GM23248 (cell line): ENCODE data around the gene CETP. TPM values are rescaled to one million over a fixed set of nuclear protein-coding genes. Genes with fewer than 3 reads are reported as not detected.
"Not testable (repeated sequence)": the region's sequence is repeated elsewhere in the genome, so short reads cannot be mapped to it uniquely, and the experiment has no call there.

Experiments used
- DNase-seq: peaks from one replicate; pipeline ENCODE4 v3.0.0-alpha.2; 2015
- H2AFZ ChIP-seq: fragments of 200-600 bp; sonication (generic); 2 replicates; pipeline ENCODE4 v1.6.1; 2016; ENCODE audit warnings: antibody characterized with exemption
- H3F3A ChIP-seq: fragments of 200-600 bp; sonication (generic); 2 replicates; pipeline ENCODE4 v1.6.1; 2016; ENCODE audit warnings: mild to moderate bottlenecking, antibody characterized with exemption, mixed run types; ENCODE audit not compliant: insufficient read depth
- H3K27ac ChIP-seq: fragments of 200-600 bp; sonication (generic); 2 replicates; pipeline ENCODE4 v1.5.1; 2016; ENCODE audit warnings: mild to moderate bottlenecking
- H3K27me3 ChIP-seq: fragments of 200-600 bp; sonication (generic); replicated peaks from 2 replicates; pipeline ENCODE4 v1.6.1; 2016; ENCODE audit warnings: mild to moderate bottlenecking; ENCODE audit not compliant: insufficient read depth
- H3K36me3 ChIP-seq: fragments of 200-600 bp; sonication (generic); 2 replicates; pipeline ENCODE4 v1.6.1; 2016; ENCODE audit warnings: low read depth, mild to moderate bottlenecking
- H3K4me1 ChIP-seq: fragments of 200-600 bp; sonication (generic); 2 replicates; pipeline ENCODE4 v1.6.1; 2016; ENCODE audit warnings: mild to moderate bottlenecking; ENCODE audit not compliant: insufficient read depth
- H3K4me2 ChIP-seq: fragments of 200-600 bp; sonication (generic); one replicate; pipeline ENCODE4 v1.6.1; 2016; ENCODE audit warnings: mild to moderate bottlenecking; ENCODE audit not compliant: unreplicated experiment
- H3K4me3 ChIP-seq: fragments of 200-600 bp; sonication (generic); 2 replicates; pipeline ENCODE4 v1.5.1; 2016; ENCODE audit warnings: mild to moderate bottlenecking
- H3K79me2 ChIP-seq: fragments of 200-600 bp; sonication (generic); 2 replicates; pipeline ENCODE4 v1.6.1; 2016; ENCODE audit warnings: mild to moderate bottlenecking; ENCODE audit not compliant: insufficient read depth
- H3K9ac ChIP-seq: fragments of 200-600 bp; sonication (generic); 2 replicates; pipeline ENCODE4 v1.6.1; 2016; ENCODE audit warnings: mild to moderate bottlenecking
- H3K9me2 ChIP-seq: fragments of 200-600 bp; sonication (generic); 2 replicates; pipeline ENCODE4 v1.6.1; 2016; ENCODE audit warnings: mixed run types, mild to moderate bottlenecking, moderate library complexity; ENCODE audit not compliant: insufficient read depth
- H3K9me3 ChIP-seq: fragments of 200-600 bp; sonication (generic); one replicate; pipeline ENCODE4 v1.6.1; 2017; ENCODE audit warnings: low read depth
- H4K20me1 ChIP-seq: fragments of 200-600 bp; sonication (generic); 2 replicates; pipeline ENCODE4 v1.6.0; 2016; ENCODE audit not compliant: insufficient read depth
- EZH2 ChIP-seq: fragments of 200-600 bp; sonication (generic); IDR thresholded peaks from 2 replicates; pipeline ENCODE4 v1.6.1; 2018; ENCODE audit warnings: antibody characterized with exemption, mild to moderate bottlenecking; ENCODE audit not compliant: insufficient read depth, poor library complexity, severe bottlenecking
- EZH2phosphoT487 ChIP-seq: fragments of 200-600 bp; sonication (generic); IDR thresholded peaks from 2 replicates; pipeline ENCODE4 v1.6.1; 2018; ENCODE audit warnings: antibody characterized with exemption, moderate library complexity, mild to moderate bottlenecking, low read depth; ENCODE audit not compliant: insufficient read depth
- WGBS, 2 experiments: methylation state at CpG; one replicate each; pipeline ENCODE4 v1.1.6; 2015 to 2017; ENCODE audit warnings: low lambda C conversion rate in 2 of 2, low coverage in 1 of 2; ENCODE audit errors: missing lambda C conversion rate in 2 of 2; 5-methylcytosine and 5-hydroxymethylcytosine counted together
- in situ Hi-C: fragments of 300-500 bp; cut with MboI; formaldehyde crosslinking; loops from 2 replicates; pipeline ENCODE4 v1.15.0; 2020
- polyA plus RNA-seq: library from polyadenylated mRNA; unstranded; fragments of >200 nt; fragmentation: Nextera tagmentation; extraction: Ambion mirVana; gene quantifications from 2 replicates; pipeline ENCODE4 v1.2.1, GENCODE V29; 2016
- total RNA-seq: library from RNA; depleted of rRNA; stranded (reverse); fragments of >200 nt; shearing (Covaris generic); gene quantifications from 2 replicates; pipeline ENCODE4 v1.2.3, GENCODE V29; 2014

CETP gene
- total and polyA plus RNA-seq, 2 experiments from 2014 or later = not detected

GRCh38 chr16:56986361-56986760, 24.6 kb downstream of the CETP start:
- Histone ChIP-seq H3K4me3 (no peak overlapping the region), H3K9me2 (no peaks in the 10 kb centered on the region), H3F3A (0 out of 2 replicates have a peak, but pooled peaks cover 8% of the 10 kb centered on the region), H4K20me1 (no peaks in the 10 kb centered on the region), H3K9ac (no peak overlapping the region), H3K36me3 (no peaks in the 10 kb centered on the region), H3K79me2 (peaks cover 28% of the 10 kb centered on the region), H2AFZ (no peak overlapping the region), H3K27me3 (no peaks in the 10 kb centered on the region), H3K27ac (no peak overlapping the region), H3K4me2 (no peak overlapping the region), H3K4me1 (peaks cover 31% of the 10 kb centered on the region), H3K9me3 (no peaks in the 10 kb centered on the region)
- TF ChIP-seq EZH2phosphoT487 (no peak), EZH2 (no peak)
- no peak for DNase-seq
- in situ Hi-C loops = no loop called here
- WGBS, 2 experiments = 91 to 100% methylated on average over 1 of the region's 1 CpG

- H2AFZ ChIP-seq, H3K36me3 ChIP-seq, H3K9me3 ChIP-seq, H4K20me1 ChIP-seq, H3K27me3 ChIP-seq, H3K4me2 ChIP-seq, H3F3A ChIP-seq, H3K9ac ChIP-seq, in situ Hi-C loops, H3K9me2 ChIP-seq, H3K27ac ChIP-seq, H3K4me3 ChIP-seq, DNase-seq: not testable (repeated sequence)
- Histone ChIP-seq H3K4me1 (peaks cover 31% of the 10 kb centered on the region), H3K79me2 (peaks cover 34% of the 10 kb centered on the region)
- 79 to 85% methylated on average over 4 of the region's 4 CpGs for WGBS, 2 experiments
These were observed 25.2 kb downstream of the CETP start for GRCh38 chr16:56986908-56987307.

- DNase-seq = no peak
- H3K4me2 ChIP-seq = no peak overlapping the region
- peaks cover 42% of the 10 kb centered on the region for H3K79me2 ChIP-seq
- H3K9me3 ChIP-seq = no peaks in the 10 kb centered on the region
- H3K9ac ChIP-seq = no peak overlapping the region
- no peaks in the 10 kb centered on the region for H3K27me3 ChIP-seq
- peaks cover 31% of the 10 kb centered on the region for H3K4me1 ChIP-seq
- TF ChIP-seq EZH2 (no peak), EZH2phosphoT487 (no peak)
- H2AFZ ChIP-seq = no peak overlapping the region
- 0 out of 2 replicates have a peak, but pooled peaks cover 8% of the 10 kb centered on the region for H3F3A ChIP-seq
- in situ Hi-C loops = no loop called here
- no peaks in the 10 kb centered on the region for H3K9me2 ChIP-seq
- H3K36me3 ChIP-seq = no peaks in the 10 kb centered on the region
- peak overlapping the region; percentile 69; the same call in 1 of the 2 replicates for H3K27ac ChIP-seq
- no peak overlapping the region for H3K4me3 ChIP-seq
- 93 to 98% methylated on average over 2 of the region's 2 CpGs for WGBS, 2 experiments
- H4K20me1 ChIP-seq = no peaks in the 10 kb centered on the region
These were observed 25.9 kb downstream of the CETP start for GRCh38 chr16:56987692-56988091.

DNA sequence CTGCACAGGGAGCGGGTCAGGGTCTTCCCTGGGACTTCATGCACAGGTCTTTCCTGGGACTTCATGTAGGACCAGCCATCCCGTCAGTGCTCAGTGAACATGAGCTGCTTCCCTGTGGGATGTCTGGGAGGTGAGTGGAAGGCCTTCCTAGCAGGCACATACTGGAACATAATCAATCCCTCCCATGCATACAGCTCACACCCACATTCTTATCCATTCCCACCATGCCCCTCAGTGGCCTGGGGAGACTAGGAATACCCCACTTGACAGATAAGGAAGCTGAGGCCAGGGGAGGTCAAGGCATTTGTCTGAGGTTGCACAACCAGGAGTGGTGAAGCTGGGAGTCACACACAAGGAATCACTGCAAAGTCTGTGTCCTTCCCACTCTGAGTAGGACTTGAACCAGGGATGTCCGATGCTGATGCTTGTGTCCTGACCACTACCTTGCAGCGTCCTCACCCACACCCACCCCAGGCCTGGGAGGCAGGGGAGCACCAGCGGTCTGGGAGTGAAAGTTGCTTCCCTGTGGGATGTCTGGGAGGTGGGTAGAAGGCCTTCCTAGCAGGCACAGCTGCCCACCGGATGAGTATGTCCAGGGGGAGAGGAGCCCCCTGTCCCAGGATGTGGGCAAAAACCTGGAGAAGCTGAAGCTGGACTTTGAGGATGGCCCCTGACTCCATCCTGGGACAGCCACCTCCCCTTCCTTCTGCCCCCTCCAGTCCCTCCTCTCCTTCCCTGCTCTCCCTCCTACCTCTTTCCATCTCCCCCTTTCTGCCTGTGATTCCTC, 26.6 kb downstream of the CETP start:
- Histone ChIP-seq H3K9ac (peak overlapping the region; percentile 87), H3K27ac (peak overlapping the region; percentile 69), H3K79me2 (peaks cover 48% of the 10 kb centered on the region), H3F3A (0 out of 2 replicates have a peak, but pooled peaks cover 8% of the 10 kb centered on the region), H4K20me1 (no peaks in the 10 kb centered on the region), H2AFZ (peak overlapping the region; percentile 90), H3K36me3 (no peaks in the 10 kb centered on the region), H3K27me3 (no peaks in the 10 kb centered on the region), H3K9me2 (no peaks in the 10 kb centered on the region), H3K4me2 (peak overlapping the region; percentile 87), H3K4me3 (peak overlapping the region; percentile 86), H3K4me1 (peaks cover 35% of the 10 kb centered on the region), H3K9me3 (no peaks in the 10 kb centered on the region)
- peak; percentile 72 for DNase-seq
- TF ChIP-seq EZH2phosphoT487 (no peak), EZH2 (no peak)
- WGBS, 2 experiments = 67% methylated on average over 6 of the region's 6 CpGs
- in situ Hi-C loops = no loop called here
